GM18909 (cell line): ENCODE data around the gene LFNG.
"Not testable (repeated sequence)": the region's sequence is repeated elsewhere in the genome, so short reads cannot be mapped to it uniquely, and the experiment has no call there.

Source experiments
- ATAC-seq: cut with Tn5 transposase; IDR thresholded peaks from one replicate; pipeline ENCODE4 v1.9.1; 2021; ENCODE audit warnings: mild to moderate bottlenecking; ENCODE audit not compliant: unreplicated experiment, poor library complexity

Gene LFNG

GRCh38 chr7:2526659-2527504 is 7.3 kb downstream of the LFNG start:
- no peak for ATAC-seq

- ATAC-seq, result no peak
Measured at GRCh38 chr7:2527505-2528467, 8.2 kb downstream of the LFNG start.

GRCh38 chr7:2528481-2529095 is 9.0 kb downstream of the LFNG start:
- ATAC-seq, result peak; percentile 2

- ATAC-seq, result peak; percentile 60
Measured at GRCh38 chr7:2529161-2530070, 9.8 kb downstream of the LFNG start.

GRCh38 chr7:2530071-2530987 is 10.8 kb downstream of the LFNG start:
- peak; percentile 44 for ATAC-seq

GRCh38 chr7:2530994-2531795 is 11.6 kb downstream of the LFNG start:
- not testable (repeated sequence) for ATAC-seq

- ATAC-seq, result not testable (repeated sequence)
Measured at GRCh38 chr7:2531796-2532110, 12.2 kb downstream of the LFNG start.

GRCh38 chr7:2532199-2532772 is 12.7 kb downstream of the LFNG start:
- not testable (repeated sequence) for ATAC-seq

GRCh38 chr7:2532816-2533215 is 13.2 kb downstream of the LFNG start:
- not testable (repeated sequence) for ATAC-seq

GRCh38 chr7:2533566-2533965 is 14.0 kb downstream of the LFNG start:
- ATAC-seq, result not testable (repeated sequence)

GRCh38 chr7:2534214-2534613 is 14.6 kb downstream of the LFNG start:
- ATAC-seq, result not testable (repeated sequence)

- not testable (repeated sequence) for ATAC-seq
Measured at GRCh38 chr7:2535872-2536627, 16.5 kb downstream of the LFNG start.

- no peak for ATAC-seq
Measured at GRCh38 chr7:2537981-2538851, 18.6 kb downstream of the LFNG start.

GRCh38 chr7:2539031-2539911 is 19.7 kb downstream of the LFNG start:
- no peak for ATAC-seq

GRCh38 chr7:2540133-2540532 is 20.6 kb downstream of the LFNG start:
- ATAC-seq, result no peak
